ENCODE data around the gene CERS6.

CERS6 gene

DNA sequence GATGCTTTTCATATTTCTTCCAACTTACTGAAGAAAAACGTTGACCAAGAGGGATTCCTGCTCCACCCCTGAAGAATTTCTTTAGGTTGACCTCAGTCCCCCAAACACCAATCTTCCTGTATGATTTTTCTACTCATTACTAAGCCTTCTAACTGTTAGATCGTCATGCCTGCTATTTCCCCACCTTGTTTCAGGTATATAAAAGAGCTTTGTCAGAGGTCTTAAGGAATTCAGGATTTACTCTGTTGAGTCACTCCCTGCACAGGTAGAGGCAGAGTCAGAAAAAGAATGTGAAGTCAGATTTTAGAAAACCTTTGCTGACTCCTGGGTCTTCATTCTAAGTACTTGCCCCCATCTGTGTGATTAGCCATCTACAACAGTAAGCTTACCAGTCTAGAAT lies 262.6 kb downstream of the CERS6 start:
- no peak overlapping the region for H3K4me3 ChIP-seq (replicated peaks in 1 of 2; ENCODE audit: low read depth in 2 of 2, low read length in 2 of 2)
- no peak for DNase-seq (ENCODE audit: low read depth in 2 of 2)
- TF ChIP-seq, protein P1, sequence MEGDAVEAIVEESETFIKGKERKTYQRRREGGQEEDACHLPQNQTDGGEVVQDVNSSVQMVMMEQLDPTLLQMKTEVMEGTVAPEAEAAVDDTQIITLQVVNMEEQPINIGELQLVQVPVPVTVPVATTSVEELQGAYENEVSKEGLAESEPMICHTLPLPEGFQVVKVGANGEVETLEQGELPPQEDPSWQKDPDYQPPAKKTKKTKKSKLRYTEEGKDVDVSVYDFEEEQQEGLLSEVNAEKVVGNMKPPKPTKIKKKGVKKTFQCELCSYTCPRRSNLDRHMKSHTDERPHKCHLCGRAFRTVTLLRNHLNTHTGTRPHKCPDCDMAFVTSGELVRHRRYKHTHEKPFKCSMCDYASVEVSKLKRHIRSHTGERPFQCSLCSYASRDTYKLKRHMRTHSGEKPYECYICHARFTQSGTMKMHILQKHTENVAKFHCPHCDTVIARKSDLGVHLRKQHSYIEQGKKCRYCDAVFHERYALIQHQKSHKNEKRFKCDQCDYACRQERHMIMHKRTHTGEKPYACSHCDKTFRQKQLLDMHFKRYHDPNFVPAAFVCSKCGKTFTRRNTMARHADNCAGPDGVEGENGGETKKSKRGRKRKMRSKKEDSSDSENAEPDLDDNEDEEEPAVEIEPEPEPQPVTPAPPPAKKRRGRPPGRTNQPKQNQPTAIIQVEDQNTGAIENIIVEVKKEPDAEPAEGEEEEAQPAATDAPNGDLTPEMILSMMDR (IDR thresholded peaks at IDR 0.05; ENCODE audit: low read depth, low read length): no peak

DNA sequence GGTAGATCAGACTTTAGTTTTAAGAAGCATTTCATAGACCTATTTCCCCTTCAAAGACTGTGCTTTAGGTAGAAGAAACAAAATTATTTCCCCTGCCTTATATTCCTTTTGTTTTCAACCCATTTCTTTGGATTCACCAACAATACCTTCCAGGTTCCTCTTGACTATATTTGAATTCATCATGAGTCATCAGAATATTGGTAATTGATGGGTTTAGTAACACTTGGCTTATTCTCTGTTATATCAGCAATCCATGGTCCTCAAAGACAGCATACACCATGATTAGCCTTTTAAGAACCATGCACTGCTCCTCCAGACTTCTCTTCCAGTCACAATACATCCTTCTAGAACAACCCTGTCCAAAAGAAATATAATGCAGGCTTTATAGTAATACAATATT lies 263.4 kb downstream of the CERS6 start:
- no peak for DNase-seq (ENCODE audit: low read depth in 2 of 2)
- no peak overlapping the region for H3K4me3 ChIP-seq (replicated peaks in 1 of 2; ENCODE audit: low read depth in 2 of 2, low read length in 2 of 2)
- TF ChIP-seq, protein P1 (IDR thresholded peaks at IDR 0.05; ENCODE audit: low read depth, low read length): no peak

DNA sequence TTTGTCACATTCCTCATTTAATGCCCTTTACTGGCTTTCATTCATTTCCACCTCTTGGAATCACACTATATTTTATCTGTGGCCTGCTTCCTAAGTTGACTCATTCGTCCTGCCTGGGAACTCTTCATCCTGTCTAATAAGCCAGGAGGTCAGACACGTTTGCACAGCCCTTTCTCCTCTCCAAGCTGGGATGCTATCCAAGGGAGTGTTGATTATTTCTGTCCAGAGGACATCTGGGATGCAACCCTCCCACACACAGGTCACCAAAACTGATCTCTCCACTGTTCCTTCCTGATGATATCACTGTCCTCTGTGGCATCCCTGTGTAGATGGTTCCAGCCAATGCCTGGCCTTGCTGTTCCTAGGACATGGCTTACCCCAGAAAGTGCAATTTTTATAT lies 266.5 kb downstream of the CERS6 start:
- no peak overlapping the region for H3K4me3 ChIP-seq (replicated peaks in 1 of 2; ENCODE audit: low read depth in 2 of 2, low read length in 2 of 2)
- TF ChIP-seq, protein P1 (IDR thresholded peaks at IDR 0.05; ENCODE audit: low read depth, low read length): no peak
- peak; percentile 45 to 66 for DNase-seq (ENCODE audit: low read depth in 2 of 2)

DNA sequence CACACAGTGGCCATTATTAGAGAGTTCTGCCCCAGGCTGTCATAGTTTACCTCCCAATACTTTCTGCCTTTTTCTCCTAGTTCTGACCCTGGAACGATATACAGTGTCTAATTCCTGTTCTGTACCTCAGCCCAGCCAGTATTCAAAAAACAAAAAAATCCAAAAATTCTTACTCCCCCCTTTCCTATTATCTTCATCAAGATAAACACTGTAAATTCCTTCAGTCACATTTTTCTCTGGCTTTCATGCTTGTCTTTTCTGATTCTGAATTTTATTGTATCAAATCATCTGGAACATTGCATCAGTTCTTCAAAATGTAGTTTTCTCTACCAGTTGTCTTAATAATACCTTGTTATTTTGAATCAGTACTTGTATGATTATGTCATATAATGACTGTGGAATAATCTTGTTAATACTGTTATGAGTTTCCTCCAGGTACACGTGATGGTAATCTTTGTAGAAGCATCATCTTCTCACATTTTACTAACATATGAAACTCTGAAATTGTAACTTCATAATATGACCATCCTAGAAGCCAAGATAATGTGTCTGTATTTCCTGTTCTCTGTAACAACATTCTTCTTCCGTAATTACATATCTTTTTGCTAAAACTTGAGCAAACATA lies 267.3 kb downstream of the CERS6 start:
- H3K4me3 ChIP-seq (replicated peaks in 1 of 2; ENCODE audit: low read depth in 2 of 2, low read length in 2 of 2): no peak overlapping the region
- TF ChIP-seq, protein P1 (IDR thresholded peaks at IDR 0.05; ENCODE audit: low read depth, low read length): no peak
- no peak for DNase-seq (ENCODE audit: low read depth in 2 of 2)

DNA sequence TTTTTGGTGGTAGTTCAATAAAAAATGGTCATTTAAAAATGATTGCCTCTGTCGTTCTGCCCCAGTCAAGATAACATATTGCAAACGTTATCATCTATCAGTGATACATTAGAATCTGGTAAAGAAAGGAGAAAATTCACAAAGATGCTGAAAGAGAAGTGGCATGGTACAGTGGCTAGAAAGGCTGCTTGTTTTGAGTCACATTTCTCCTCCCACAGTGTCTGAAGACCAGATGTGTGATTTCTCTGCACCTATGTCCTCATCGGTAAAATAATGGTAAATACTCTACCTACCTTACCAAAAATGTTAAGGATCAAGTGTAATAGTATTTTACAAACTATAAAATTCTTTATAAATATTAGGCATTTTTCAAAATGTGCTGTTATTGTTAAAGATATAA lies 270.3 kb downstream of the CERS6 start:
- no peak for DNase-seq (ENCODE audit: low read depth in 2 of 2)
- H3K4me3 ChIP-seq (replicated peaks in 1 of 2; ENCODE audit: low read depth in 2 of 2, low read length in 2 of 2): no peak overlapping the region
- TF ChIP-seq, protein P1 (IDR thresholded peaks at IDR 0.05; ENCODE audit: low read depth, low read length): no peak

DNA sequence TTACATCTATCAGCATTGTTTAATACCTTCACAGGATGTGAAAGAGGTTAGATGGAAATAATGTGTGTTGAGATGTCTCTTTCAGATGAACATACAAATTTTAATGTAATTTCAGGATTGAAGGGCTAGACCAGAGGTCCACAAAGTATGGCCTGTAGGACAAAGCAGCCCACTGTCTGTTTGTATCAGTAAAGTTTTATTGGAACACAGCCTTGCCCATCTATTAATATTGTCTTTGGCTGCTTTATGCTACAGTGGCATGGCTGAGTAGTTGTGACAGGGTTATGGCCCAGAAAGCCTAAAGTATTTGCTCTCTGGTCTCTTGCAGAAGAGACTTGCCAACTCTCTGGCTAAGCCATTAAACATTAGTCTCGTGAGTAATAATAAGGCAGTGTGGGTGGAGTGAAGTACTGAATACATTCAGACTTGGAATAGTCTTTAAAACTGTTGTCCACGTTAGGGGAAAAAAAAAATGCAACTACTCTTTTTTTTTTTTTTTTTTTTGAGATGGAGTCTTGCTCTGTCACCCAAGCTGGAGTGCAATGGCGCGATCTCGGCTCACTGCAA lies 271.9 kb downstream of the CERS6 start:
- TF ChIP-seq, protein P1 (IDR thresholded peaks at IDR 0.05; ENCODE audit: low read depth, low read length): no peak
- no peak overlapping the region for H3K4me3 ChIP-seq (replicated peaks in 1 of 2; ENCODE audit: low read depth in 2 of 2, low read length in 2 of 2)
- no peak for DNase-seq (ENCODE audit: low read depth in 2 of 2)

DNA sequence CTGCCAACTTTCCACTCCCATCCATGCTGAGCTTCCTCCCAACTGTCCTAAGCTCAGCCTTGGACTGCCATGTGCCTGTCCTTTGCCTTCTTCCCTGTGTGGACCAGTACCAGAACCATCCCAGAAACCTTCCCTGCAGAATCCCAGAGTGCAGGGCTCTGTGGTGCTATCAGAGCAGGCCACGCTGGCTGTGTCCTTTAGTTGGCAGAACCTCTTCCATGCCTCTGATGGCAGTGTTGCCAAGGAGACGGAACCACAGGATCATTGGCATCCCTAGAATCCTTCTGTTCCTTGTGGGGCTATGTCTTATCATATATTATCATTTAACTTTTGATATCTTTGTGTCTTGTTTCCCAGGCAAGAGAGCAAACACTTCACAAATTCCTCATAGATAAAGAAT lies 273.4 kb downstream of the CERS6 start:
- H3K4me3 ChIP-seq (replicated peaks in 1 of 2; ENCODE audit: low read depth in 2 of 2, low read length in 2 of 2): no peak overlapping the region
- TF ChIP-seq, protein P1 (IDR thresholded peaks at IDR 0.05; ENCODE audit: low read depth, low read length): no peak
- no peak for DNase-seq (ENCODE audit: low read depth in 2 of 2)

Data from cardiac fibroblast (primary cell).